UCSD-AML1 (cell line): Measurements from ENCODE around the gene TEX13A.
"Not testable (repeated sequence)": the region's sequence is repeated elsewhere in the genome, so short reads cannot be mapped to it uniquely, and the experiment has no call there.

Experiments used
- DNase-seq: peaks from one replicate; lab custom pipeline; 2025; ENCODE audit not compliant: unreplicated experiment; lab: John Stamatoyannopoulos, UW

Gene TEX13A

DNA sequence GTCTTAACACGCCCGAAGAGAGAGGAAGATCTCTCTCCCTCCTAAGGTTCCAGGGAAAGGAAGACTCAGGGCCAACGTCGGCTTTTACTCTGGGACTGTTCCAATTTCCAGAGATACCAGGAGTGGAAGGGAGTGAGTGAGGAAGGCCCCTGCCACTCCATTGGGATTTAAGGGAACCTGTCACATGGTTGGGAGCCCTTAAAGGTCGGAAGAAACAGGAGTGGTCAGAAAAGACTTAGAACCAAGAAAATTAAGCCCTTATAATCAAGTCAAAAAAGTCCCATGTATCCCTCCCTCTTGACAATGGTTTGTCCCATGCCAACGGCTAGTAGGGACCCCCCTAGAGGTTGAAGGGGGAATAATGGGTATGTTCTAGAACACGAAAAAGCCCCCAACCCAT is at the start of gene TEX13A:
TEX13A (minus strand) TSS at position 59 of the 400 bp plus-strand sequence. CDS start 297 bp downstream, outside the sequence.
- DNase-seq, result no peak

DNA sequence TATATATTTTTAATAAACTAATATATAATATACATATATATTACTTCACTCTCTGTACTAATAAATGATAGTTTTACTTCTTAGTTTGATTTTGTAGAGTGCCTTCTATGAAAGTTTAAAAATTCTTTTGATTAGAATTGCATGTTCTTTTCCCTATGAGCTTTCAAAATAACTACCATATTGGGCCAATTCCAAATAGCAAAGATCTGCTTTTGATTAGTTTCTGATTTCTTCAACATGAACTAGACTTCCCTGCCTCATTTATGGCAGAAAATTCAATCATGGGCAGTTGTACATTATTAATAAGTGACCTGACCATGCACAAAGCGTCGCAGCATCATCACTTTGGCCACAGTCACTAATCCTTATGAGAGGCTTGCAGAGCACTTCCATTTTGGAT is 48.9 kb upstream of the TEX13A start:
- DNase-seq, result no peak

GRCh38 chrX:105267167-105267566 is 46.7 kb upstream of the TEX13A start:
- no peak for DNase-seq

GRCh38 chrX:105266456-105266855 is 46.0 kb upstream of the TEX13A start:
- DNase-seq, result no peak

- no peak for DNase-seq
Measured at GRCh38 chrX:105265093-105265492, 44.6 kb upstream of the TEX13A start.

- no peak for DNase-seq
Measured at GRCh38 chrX:105263801-105264200, 43.3 kb upstream of the TEX13A start.

DNA sequence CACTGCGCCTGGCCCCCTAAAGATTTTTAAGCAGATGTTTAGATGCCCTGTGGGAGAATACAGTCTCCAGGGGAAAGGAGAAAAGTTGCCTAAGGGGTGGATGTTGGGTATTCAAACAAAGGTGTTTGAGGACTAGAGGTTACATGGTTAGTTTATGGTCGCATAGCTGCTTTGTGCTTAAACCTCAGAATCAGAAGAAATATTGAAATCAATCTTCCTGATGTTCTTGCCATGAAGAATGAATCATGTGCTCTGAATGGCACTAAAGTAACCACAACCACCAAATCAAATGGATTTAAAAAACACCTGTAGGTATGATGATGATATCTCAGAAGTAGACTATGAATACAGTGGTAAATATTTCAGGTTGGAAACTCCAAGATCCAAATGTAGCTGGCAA is 42.7 kb upstream of the TEX13A start:
- DNase-seq, result no peak

GRCh38 chrX:105260291-105261043 is 40.0 kb upstream of the TEX13A start:
- DNase-seq, result peak; percentile 7

GRCh38 chrX:105241056-105241455 is 20.6 kb upstream of the TEX13A start:
- DNase-seq, result no peak

DNA sequence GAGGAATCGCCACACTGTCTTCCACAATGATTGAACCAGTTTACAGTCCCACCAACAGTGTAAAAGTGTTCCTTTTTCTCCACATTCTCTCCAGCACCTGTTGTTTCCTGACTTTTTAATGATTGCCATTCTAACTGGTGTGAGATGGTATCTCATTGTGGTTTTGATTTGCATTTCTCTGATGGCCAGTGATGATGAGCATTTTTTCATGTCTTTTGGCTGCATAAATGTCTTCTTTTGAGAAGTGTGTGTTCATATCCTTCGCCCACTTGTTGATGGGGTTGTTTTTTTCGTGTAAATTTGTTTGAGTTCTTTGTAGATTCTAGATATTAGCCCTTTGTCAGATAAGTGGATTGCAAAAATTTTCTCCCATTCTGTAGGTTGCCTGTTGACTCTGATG is 16.9 kb upstream of the TEX13A start:
- not testable (repeated sequence) for DNase-seq

DNA sequence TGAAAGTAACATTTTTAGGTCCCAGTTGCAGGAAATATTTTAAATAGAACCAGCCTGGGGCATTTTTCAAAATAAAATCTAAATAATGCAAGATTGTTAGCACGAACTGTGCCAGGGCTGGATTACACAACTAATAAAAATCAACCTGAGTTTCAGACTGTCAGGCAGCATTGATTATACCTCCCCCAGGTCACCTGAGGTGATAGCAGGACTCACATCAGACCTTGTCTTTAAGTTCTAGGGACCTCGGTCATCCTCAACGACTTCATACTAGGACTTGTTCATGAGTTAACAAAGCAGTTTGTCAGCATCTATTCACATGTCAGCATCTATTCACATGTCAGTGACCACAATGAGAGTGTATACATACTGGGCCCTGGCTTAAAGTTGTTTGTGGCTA is 8.7 kb upstream of the TEX13A start:
- DNase-seq, result no peak

DNA sequence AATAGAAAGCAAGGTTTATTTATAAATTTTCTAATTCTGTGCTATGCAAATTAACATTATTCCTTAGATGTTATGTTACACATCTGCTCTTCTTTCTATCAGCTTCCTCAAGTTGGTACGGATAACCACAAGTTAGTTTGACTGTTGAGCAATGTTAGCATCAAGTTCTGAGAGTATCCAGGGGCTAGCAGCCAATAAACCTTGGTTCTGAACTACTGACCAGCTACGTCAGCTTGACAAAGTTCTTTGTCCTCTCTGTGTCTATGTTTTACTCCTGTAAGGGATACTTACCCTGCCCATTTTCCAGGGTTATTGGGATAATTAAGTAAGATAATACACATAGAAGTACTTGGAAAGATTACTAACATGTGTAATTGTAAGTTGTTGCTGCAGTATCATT is 8.1 kb upstream of the TEX13A start:
- no peak for DNase-seq

- no peak for DNase-seq
Measured at GRCh38 chrX:105226499-105226898, 6.0 kb upstream of the TEX13A start.

GRCh38 chrX:105221374-105221773 is 880 bp upstream of the TEX13A start:
- no peak for DNase-seq

GRCh38 chrX:105219454-105220401 is 766 bp downstream of the TEX13A start:
- no peak for DNase-seq

DNA sequence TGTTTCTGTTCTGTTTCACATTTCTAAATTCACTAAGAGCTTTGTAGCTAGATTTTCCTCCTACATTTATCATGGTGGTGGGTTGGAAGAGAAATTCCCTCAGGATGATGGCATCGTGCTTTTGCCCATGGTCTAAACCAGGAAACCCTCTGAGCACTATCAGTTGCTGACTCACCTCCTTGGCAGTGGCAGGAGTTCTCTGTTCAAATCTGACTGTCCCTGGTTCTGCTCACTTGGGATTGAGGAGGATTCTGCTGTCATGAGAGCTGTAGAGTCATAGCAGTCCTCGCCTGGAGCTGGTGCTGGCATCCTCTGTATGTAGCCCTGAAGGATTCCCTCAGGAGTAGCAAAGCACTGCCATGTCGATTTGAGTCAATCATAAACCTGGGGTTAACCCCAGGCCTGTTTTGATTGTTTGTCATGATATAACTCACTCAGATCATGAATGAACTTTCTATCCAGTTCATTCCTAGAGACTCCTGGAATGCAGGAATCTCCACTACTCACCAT is 9.4 kb downstream of the TEX13A start:
- no peak for DNase-seq

DNA sequence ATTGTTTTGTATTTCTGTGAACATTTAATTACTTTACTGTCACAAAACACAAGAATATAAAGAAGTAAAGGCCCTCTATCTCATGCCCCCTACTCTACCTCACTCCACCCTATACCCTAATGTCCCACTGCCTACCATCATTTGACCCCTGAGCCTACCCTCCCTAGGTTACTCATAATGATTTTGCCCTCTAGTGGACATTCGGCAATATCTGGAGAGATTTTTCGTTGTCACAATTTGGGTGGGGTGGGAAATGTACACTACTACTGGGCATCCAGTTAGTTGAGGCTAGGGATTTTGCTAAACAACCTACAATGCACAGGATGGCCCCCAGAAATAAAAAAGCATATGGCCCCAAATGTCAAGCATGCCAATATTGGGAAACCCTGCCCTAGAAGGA is 10.2 kb downstream of the TEX13A start:
- no peak for DNase-seq

GRCh38 chrX:105209406-105209805 is 11.1 kb downstream of the TEX13A start:
- DNase-seq, result no peak

- no peak for DNase-seq
Measured at GRCh38 chrX:105191878-105192277, 28.6 kb downstream of the TEX13A start.

- DNase-seq, result no peak
Measured at GRCh38 chrX:105190252-105190853, 30.1 kb downstream of the TEX13A start.

DNA sequence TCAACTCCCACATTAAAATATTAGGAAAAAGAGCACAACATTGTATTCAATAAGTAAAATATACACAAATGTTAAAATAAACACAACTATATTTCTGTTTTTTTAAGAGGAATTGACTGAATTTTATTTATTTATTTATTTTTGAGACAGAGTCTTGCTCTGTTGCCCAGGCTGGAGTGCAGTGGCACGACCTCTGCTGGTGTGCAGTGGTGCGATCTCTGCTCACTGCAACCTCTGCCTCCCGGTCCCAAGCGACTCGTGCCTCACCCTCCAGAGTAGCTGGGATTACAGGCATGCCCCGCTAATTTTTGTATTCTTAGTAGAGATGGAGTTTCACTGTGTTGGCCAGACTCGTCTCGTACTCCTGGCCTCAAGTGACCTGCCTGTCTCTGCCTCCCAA is 31.4 kb downstream of the TEX13A start:
- no peak for DNase-seq
